MCF 10A (cell line): ENCODE results near the gene DNAJA3. TPM values are rescaled to one million over a fixed set of nuclear protein-coding genes. Genes with fewer than 3 reads are reported as not detected.

Experiments
- BruUV-seq: library from RNA; stranded (reverse); fragments of 400-500 nt; replicated peaks from 2 replicates; lab custom pipeline; 2021; lab: Mats Ljungman, UMichigan
- CTCF ChIA-PET: fragments of 300-600 bp; sonication (Branson Sonifier 250); formaldehyde crosslinking; extraction: SDS; loops from one replicate; lab custom pipeline; 2021; ENCODE audit warnings: antibody characterized with exemption, inconsistent platforms; lab: Yijun Ruan, JAX
- POLR2A ChIA-PET: fragments of 300-600, 350-650 bp; sonication (Branson Sonifier 250); formaldehyde crosslinking; extraction: SDS; loops from one replicate; lab custom pipeline; 2020; ENCODE audit warnings: antibody characterized with exemption, inconsistent platforms; lab: Yijun Ruan, JAX
- DNase-seq: peaks from one replicate; pipeline ENCODE4 v3.0.0-alpha.2; 2018; ENCODE audit not compliant: unreplicated experiment
- H3K27ac Mint-ChIP-seq: one replicate; pipeline ENCODE4 v1.8.0; 2022; ENCODE audit warnings: mild to moderate bottlenecking, low read depth, mixed read lengths; ENCODE audit not compliant: unreplicated experiment
- H3K27me3 Mint-ChIP-seq: one replicate; pipeline ENCODE4 v1.8.0; 2022; ENCODE audit warnings: mixed read lengths; ENCODE audit not compliant: insufficient read depth, unreplicated experiment
- H3K36me3 Mint-ChIP-seq: one replicate; pipeline ENCODE4 v1.8.0; 2022; ENCODE audit warnings: mild to moderate bottlenecking, moderate library complexity, mixed read lengths; ENCODE audit not compliant: insufficient read depth, unreplicated experiment
- H3K4me1 Mint-ChIP-seq: one replicate; pipeline ENCODE4 v1.8.0; 2022; ENCODE audit warnings: mixed read lengths; ENCODE audit not compliant: insufficient read depth, unreplicated experiment
- H3K4me3 Mint-ChIP-seq: one replicate; pipeline ENCODE4 v1.8.0; 2022; ENCODE audit warnings: mild to moderate bottlenecking, moderate library complexity, mixed read lengths; ENCODE audit not compliant: unreplicated experiment
- H3K9me3 Mint-ChIP-seq: one replicate; pipeline ENCODE4 v1.8.0; 2022; ENCODE audit warnings: mixed read lengths; ENCODE audit not compliant: unreplicated experiment
- CTCF ChIP-seq: fragments of 200-600 bp; IDR thresholded peaks from one replicate; pipeline ENCODE4 v1.8.0; 2022; ENCODE audit warnings: antibody characterized with exemption, mild to moderate bottlenecking; ENCODE audit not compliant: unreplicated experiment
- intact Hi-C: fragments of 100-400 bp; cut with micrococcal nuclease; formaldehyde crosslinking; loops from 2 replicates; pipeline ENCODE4 v1.14.1; 2022
- total RNA-seq: library from RNA; stranded (reverse); gene quantifications from 2 replicates; pipeline ENCODE4 v1.2.3, GENCODE V29; 2022

DNAJA3 gene
- total RNA-seq, 1 experiment from 2014 or later: 101 TPM

- ChIA-PET POLR2A (interaction anchor here (1.1 to 1.7 kb wide), 2 partner anchors 15 to 16 kb away, joined by 3 to 6 read pairs; no protein-coding TSS in a partner anchor), CTCF (interaction anchor here (0.6 to 10.0 kb wide), 3 partner anchors 13 to 29 kb away, joined by 3 to 129 read pairs (median 10); no protein-coding TSS in a partner anchor)
- peaks cover 14% of the 10 kb centered on the region for H3K4me1 Mint-ChIP-seq
- H3K36me3 Mint-ChIP-seq: peaks cover 12% of the 10 kb centered on the region
- H3K4me3 Mint-ChIP-seq: no peak overlapping the region
- H3K27me3 Mint-ChIP-seq: no peaks in the 10 kb centered on the region
- no peaks in the 10 kb centered on the region for H3K9me3 Mint-ChIP-seq
- intact Hi-C loops: no loop called here
- no TSS peak for BruUV-seq
- no peak overlapping the region for H3K27ac Mint-ChIP-seq
- no peak for DNase-seq
- no peak for TF ChIP-seq CTCF
Observed at GRCh38 chr16:4388271-4389021, 37.2 kb upstream of the DNAJA3 start.

GRCh38 chr16:4389051-4389955, 36.4 kb upstream of the DNAJA3 start:
- Mint-ChIP-seq H3K4me1 (peaks cover 14% of the 10 kb centered on the region), H3K4me3 (no peak overlapping the region), H3K27ac (no peak overlapping the region), H3K9me3 (no peaks in the 10 kb centered on the region), H3K27me3 (no peaks in the 10 kb centered on the region), H3K36me3 (peaks cover 12% of the 10 kb centered on the region)
- TF ChIP-seq CTCF: no peak
- no TSS peak for BruUV-seq
- DNase-seq: no peak
- CTCF ChIA-PET: interaction anchor here (1.1 to 10.0 kb wide), 3 partner anchors 14 to 30 kb away, joined by 8 to 129 read pairs (median 10); no protein-coding TSS in a partner anchor
- POLR2A ChIA-PET: interaction anchor here (1.7 kb wide), 1 partner anchor 17 kb away, joined by 6 read pairs; no protein-coding TSS in a partner anchor
- intact Hi-C loops: no loop called here

GRCh38 chr16:4390266-4391260, 35.1 kb upstream of the DNAJA3 start:
- ChIA-PET CTCF (interaction anchor here (0.6 to 10.0 kb wide), 6 partner anchors 12 to 233 kb away, joined by 4 to 129 read pairs (median 6); no protein-coding TSS in a partner anchor), POLR2A (interaction anchor here (0.7 to 1.7 kb wide), 2 partner anchors 9 to 18 kb away, joined by 3 to 6 read pairs; no protein-coding TSS in a partner anchor)
- intact Hi-C loops: no loop called here
- DNase-seq: no peak
- no peak overlapping the region for H3K27ac Mint-ChIP-seq
- TF ChIP-seq CTCF: no peak
- BruUV-seq: no TSS peak
- H3K27me3 Mint-ChIP-seq: no peaks in the 10 kb centered on the region
- no peaks in the 10 kb centered on the region for H3K9me3 Mint-ChIP-seq
- H3K36me3 Mint-ChIP-seq: peaks cover 7% of the 10 kb centered on the region
- H3K4me3 Mint-ChIP-seq: no peak overlapping the region
- peaks cover 14% of the 10 kb centered on the region for H3K4me1 Mint-ChIP-seq
